ENCODE results near the gene RHBDD1.

RHBDD1 gene

GRCh38 chr2:226845386-226846116 lies 9.7 kb downstream of the RHBDD1 start:
- H3K4me3 ChIP-seq (ENCODE audit: low read length), result no peak overlapping the region
- TF ChIP-seq ZNF274 (IDR thresholded peaks at IDR 0.05; ENCODE audit: low read depth, low read length), result no peak

- no peak for TF ChIP-seq ZNF274 (IDR thresholded peaks at IDR 0.05; ENCODE audit: low read depth, low read length)
These were observed 11.2 kb downstream of the RHBDD1 start for GRCh38 chr2:226847090-226847489.

GRCh38 chr2:226847511-226847910 lies 11.7 kb downstream of the RHBDD1 start:
- no peak for TF ChIP-seq ZNF274 (IDR thresholded peaks at IDR 0.05; ENCODE audit: low read depth, low read length)
- H3K4me3 ChIP-seq (ENCODE audit: low read length), result no peak overlapping the region

More at GRCh38 chr2:226847090-226847489, 11.2 kb downstream of the RHBDD1 start:
- H3K4me3 ChIP-seq (ENCODE audit: low read length), result no peak overlapping the region

- no peak overlapping the region for H3K4me3 ChIP-seq (ENCODE audit: low read length)
- no peak for TF ChIP-seq ZNF274 (IDR thresholded peaks at IDR 0.05; ENCODE audit: low read depth, low read length)
These were observed 13.5 kb downstream of the RHBDD1 start for GRCh38 chr2:226849349-226849748.

GRCh38 chr2:226850024-226850423 lies 14.2 kb downstream of the RHBDD1 start:
- no peak overlapping the region for H3K4me3 ChIP-seq (ENCODE audit: low read length)

GRCh38 chr2:226855787-226856186 lies 19.9 kb downstream of the RHBDD1 start:
- TF ChIP-seq ZNF274 (IDR thresholded peaks at IDR 0.05; ENCODE audit: low read depth, low read length), result no peak
- no peak overlapping the region for H3K4me3 ChIP-seq (ENCODE audit: low read length)

More at GRCh38 chr2:226850024-226850423, 14.2 kb downstream of the RHBDD1 start:
- no peak for TF ChIP-seq ZNF274 (IDR thresholded peaks at IDR 0.05; ENCODE audit: low read depth, low read length)

- no peak for TF ChIP-seq ZNF274 (IDR thresholded peaks at IDR 0.05; ENCODE audit: low read depth, low read length)
- H3K4me3 ChIP-seq (ENCODE audit: low read length), result no peak overlapping the region
These were observed 24.2 kb downstream of the RHBDD1 start for GRCh38 chr2:226860087-226860486.

- H3K4me3 ChIP-seq (ENCODE audit: low read length), result no peak overlapping the region
- no peak for TF ChIP-seq ZNF274 (IDR thresholded peaks at IDR 0.05; ENCODE audit: low read depth, low read length)
These were observed 26.8 kb downstream of the RHBDD1 start for GRCh38 chr2:226862623-226863022.

GRCh38 chr2:226865273-226865672 lies 29.4 kb downstream of the RHBDD1 start:
- no peak for TF ChIP-seq ZNF274 (IDR thresholded peaks at IDR 0.05; ENCODE audit: low read depth, low read length)
- H3K4me3 ChIP-seq (ENCODE audit: low read length), result no peak overlapping the region

- TF ChIP-seq ZNF274 (IDR thresholded peaks at IDR 0.05; ENCODE audit: low read depth, low read length), result no peak
- H3K4me3 ChIP-seq (ENCODE audit: low read length), result no peak overlapping the region
These were observed 29.9 kb downstream of the RHBDD1 start for GRCh38 chr2:226865710-226866109.

- H3K4me3 ChIP-seq (ENCODE audit: low read length), result no peak overlapping the region
- TF ChIP-seq ZNF274 (IDR thresholded peaks at IDR 0.05; ENCODE audit: low read depth, low read length), result no peak
These were observed 32.7 kb downstream of the RHBDD1 start for GRCh38 chr2:226868331-226869162.

- H3K4me3 ChIP-seq (ENCODE audit: low read length), result no peak overlapping the region
- no peak for TF ChIP-seq ZNF274 (IDR thresholded peaks at IDR 0.05; ENCODE audit: low read depth, low read length)
These were observed 33.5 kb downstream of the RHBDD1 start for GRCh38 chr2:226869371-226869770.

GRCh38 chr2:226873051-226873620 lies 37.3 kb downstream of the RHBDD1 start:
- TF ChIP-seq ZNF274 (IDR thresholded peaks at IDR 0.05; ENCODE audit: low read depth, low read length), result no peak
- no peak overlapping the region; the same call in 1 of the 2 replicates for H3K4me3 ChIP-seq (ENCODE audit: low read length)

GRCh38 chr2:226873826-226874225 lies 38.0 kb downstream of the RHBDD1 start:
- no peak overlapping the region for H3K4me3 ChIP-seq (ENCODE audit: low read length)
- no peak for TF ChIP-seq ZNF274 (IDR thresholded peaks at IDR 0.05; ENCODE audit: low read depth, low read length)

GRCh38 chr2:226874749-226875148 lies 38.9 kb downstream of the RHBDD1 start:
- TF ChIP-seq ZNF274 (IDR thresholded peaks at IDR 0.05; ENCODE audit: low read depth, low read length), result no peak
- no peak overlapping the region for H3K4me3 ChIP-seq (ENCODE audit: low read length)

Data from GM08714 (cell line).